Suprapubic skin (tissue), 4 donors: ENCODE results near the gene IFT80. TPM values are rescaled to one million over a fixed set of nuclear protein-coding genes. Genes with fewer than 3 reads are reported as not detected.
"Not testable (repeated sequence)": the region's sequence is repeated elsewhere in the genome, so short reads cannot be mapped to it uniquely, and the experiment has no call there.

Source experiments
- DNase-seq, 2 donors: peaks; one replicate each; pipeline ENCODE4 v3.0.0-alpha.2; 2019; ENCODE audit warnings: low spot score in 2 of 2
- H3K27ac ChIP-seq: fragments of 200-600 bp; sonication (generic); one replicate; pipeline ENCODE4 v1.5.1; 2019
- H3K27me3 ChIP-seq: fragments of 200-600 bp; sonication (generic); one replicate; pipeline ENCODE4 v1.5.1; 2019
- H3K36me3 ChIP-seq: fragments of 200-600 bp; sonication (generic); one replicate; pipeline ENCODE4 v1.5.1; 2019
- H3K4me1 ChIP-seq: fragments of 200-600 bp; sonication (generic); one replicate; pipeline ENCODE4 v1.5.1; 2019
- H3K4me3 ChIP-seq: fragments of 200-600 bp; sonication (generic); one replicate; pipeline ENCODE4 v1.5.1; 2019; ENCODE audit warnings: mild to moderate bottlenecking
- H3K9me3 ChIP-seq: fragments of 200-600 bp; sonication (generic); one replicate; pipeline ENCODE4 v1.5.1; 2019
- EP300 ChIP-seq: sonication (generic); formaldehyde crosslinking; IDR thresholded peaks from one replicate; pipeline ENCODE4 v1.6.1; 2017; ENCODE audit warnings: antibody characterized with exemption
- POLR2A ChIP-seq, 2 donors: fragments of 450-650 bp; IDR thresholded peaks; one replicate each; pipeline ENCODE4 v1.6.1; 2017; ENCODE audit warnings: antibody characterized with exemption in 2 of 2, mild to moderate bottlenecking in 2 of 2, moderate library complexity in 2 of 2
- POLR2AphosphoS5 ChIP-seq, 3 donors: sonication (generic); formaldehyde crosslinking; IDR thresholded peaks; one replicate each; pipeline ENCODE4 v1.6.1; 2017; ENCODE audit warnings: antibody characterized with exemption in 3 of 3
- WGBS: methylation state at CpG from one replicate; pipeline ENCODE4 v1.1.5; 2018; 5-methylcytosine and 5-hydroxymethylcytosine counted together
- total RNA-seq, 4 donors: library from RNA; depleted of rRNA; stranded (reverse); fragments of >200 nt; gene quantifications; one replicate each; pipeline ENCODE4 v1.1.0, GENCODE V29; 2016
- TF ChIP-seq, protein P1 (sequence below), 2 donors: fragments of 200-600 bp in 1 of 2; fragments of 450-650 bp in 1 of 2; sonication (generic) in 1 of 2; IDR thresholded peaks; one replicate each; pipeline ENCODE4 v1.5.1; 2016 to 2019; ENCODE audit warnings: antibody characterized with exemption in 2 of 2, mild to moderate bottlenecking in 1 of 2, moderate library complexity in 1 of 2

Gene IFT80
- total RNA-seq, 4 donors from 2014 or later = 9.1 to 21.3 (median 17.2) TPM

DNA sequence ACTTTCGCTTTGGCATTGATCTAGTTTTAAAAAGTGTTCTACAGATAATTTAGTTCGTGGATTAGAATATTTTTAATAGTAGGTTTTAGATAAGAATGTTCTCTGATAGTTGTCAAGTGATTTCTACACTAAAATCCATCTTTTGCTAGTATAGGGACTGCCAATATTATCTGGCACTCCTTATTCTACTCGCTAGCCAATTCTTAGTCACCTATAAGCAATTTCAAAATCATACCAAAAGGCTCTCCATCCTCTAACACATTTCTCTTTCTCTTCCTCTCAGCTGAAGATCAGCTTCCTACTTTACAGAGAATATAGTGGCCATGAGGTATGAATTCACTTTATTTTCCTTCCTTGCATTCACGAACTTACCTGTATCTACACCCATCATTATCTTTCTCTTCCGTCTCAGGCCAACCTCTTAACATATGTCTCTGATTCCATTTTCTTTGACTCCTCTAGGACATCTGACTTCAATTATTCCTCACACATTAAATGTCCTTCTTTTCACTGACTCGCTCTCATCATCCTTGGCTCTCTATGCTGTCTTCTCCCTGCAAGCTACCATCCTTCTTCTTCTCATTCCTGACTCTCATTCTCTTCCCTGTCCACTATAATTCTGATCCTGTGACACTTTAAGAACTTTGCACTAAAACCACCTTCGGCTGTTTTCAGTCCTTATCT is 138.3 kb downstream of the IFT80 start:
- Histone ChIP-seq H3K4me1 (no peaks in the 10 kb centered on the region), H3K27ac (no peak overlapping the region), H3K4me3 (no peak overlapping the region), H3K27me3 (no peaks in the 10 kb centered on the region), H3K36me3 (no peaks in the 10 kb centered on the region), H3K9me3 (no peaks in the 10 kb centered on the region)
- no peak for DNase-seq
- TF ChIP-seq, protein P1, sequence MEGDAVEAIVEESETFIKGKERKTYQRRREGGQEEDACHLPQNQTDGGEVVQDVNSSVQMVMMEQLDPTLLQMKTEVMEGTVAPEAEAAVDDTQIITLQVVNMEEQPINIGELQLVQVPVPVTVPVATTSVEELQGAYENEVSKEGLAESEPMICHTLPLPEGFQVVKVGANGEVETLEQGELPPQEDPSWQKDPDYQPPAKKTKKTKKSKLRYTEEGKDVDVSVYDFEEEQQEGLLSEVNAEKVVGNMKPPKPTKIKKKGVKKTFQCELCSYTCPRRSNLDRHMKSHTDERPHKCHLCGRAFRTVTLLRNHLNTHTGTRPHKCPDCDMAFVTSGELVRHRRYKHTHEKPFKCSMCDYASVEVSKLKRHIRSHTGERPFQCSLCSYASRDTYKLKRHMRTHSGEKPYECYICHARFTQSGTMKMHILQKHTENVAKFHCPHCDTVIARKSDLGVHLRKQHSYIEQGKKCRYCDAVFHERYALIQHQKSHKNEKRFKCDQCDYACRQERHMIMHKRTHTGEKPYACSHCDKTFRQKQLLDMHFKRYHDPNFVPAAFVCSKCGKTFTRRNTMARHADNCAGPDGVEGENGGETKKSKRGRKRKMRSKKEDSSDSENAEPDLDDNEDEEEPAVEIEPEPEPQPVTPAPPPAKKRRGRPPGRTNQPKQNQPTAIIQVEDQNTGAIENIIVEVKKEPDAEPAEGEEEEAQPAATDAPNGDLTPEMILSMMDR (IDR thresholded peaks at IDR 0.05) = no peak
- WGBS = 75% methylated on average over 7 of the region's 7 CpGs

DNA sequence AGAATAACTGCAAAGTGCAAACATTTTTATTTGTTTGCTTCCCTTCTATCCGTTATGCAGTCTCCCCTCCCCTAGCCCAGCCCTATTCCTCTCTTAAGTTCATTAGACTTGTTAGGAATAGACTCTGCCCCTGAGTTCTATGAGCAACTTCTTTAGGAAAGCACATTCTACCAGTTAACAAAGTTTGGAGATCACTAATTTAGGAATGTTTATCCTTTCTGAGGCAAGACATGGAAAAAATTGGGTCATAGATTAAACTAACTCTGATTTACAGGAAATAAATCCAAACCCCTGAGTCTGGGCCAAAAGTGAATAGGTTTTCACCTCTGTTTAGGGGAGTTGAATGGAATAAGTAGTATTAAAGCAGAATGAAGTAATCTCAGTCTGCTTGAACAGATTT is 139.4 kb downstream of the IFT80 start:
- no peaks in the 10 kb centered on the region for H3K9me3 ChIP-seq
- no peak overlapping the region for H3K27ac ChIP-seq
- no peak overlapping the region for H3K4me3 ChIP-seq
- no peaks in the 10 kb centered on the region for H3K4me1 ChIP-seq
- no peak for TF ChIP-seq POLR2AphosphoS5 (IDR thresholded peaks at IDR 0.05)
- TF ChIP-seq, protein P1 (IDR thresholded peaks at IDR 0.05) = no peak
- no peak for TF ChIP-seq EP300
- no peak for TF ChIP-seq POLR2A (IDR thresholded peaks at IDR 0.05)
- H3K27me3 ChIP-seq = no peaks in the 10 kb centered on the region
- H3K36me3 ChIP-seq = no peaks in the 10 kb centered on the region
- 77% methylated on average over 1 of the region's 1 CpG for WGBS
- DNase-seq = no peak

DNA sequence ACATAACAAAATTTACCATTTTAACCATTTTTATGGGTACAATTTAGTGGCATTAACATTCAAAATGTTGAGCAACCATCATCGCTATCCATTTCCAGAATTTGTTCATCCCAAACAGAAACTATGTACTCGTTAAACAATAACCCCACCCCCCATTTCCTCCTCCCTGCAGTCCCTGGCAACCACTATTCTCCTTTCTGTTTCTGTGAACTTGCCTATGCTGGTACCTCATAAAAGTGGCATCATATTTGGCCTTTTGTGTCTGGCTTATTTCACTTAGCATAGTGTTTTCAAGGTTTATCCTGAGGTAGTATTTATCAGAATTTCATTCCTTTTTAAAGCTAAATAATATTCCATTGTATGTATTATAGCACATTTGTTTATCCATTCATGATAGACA is 141.4 kb downstream of the IFT80 start:
- no peak for TF ChIP-seq EP300
- no peak for TF ChIP-seq POLR2A (IDR thresholded peaks at IDR 0.05)
- TF ChIP-seq POLR2AphosphoS5 (IDR thresholded peaks at IDR 0.05) = no peak
- TF ChIP-seq, protein P1 (IDR thresholded peaks at IDR 0.05) = no peak

DNA sequence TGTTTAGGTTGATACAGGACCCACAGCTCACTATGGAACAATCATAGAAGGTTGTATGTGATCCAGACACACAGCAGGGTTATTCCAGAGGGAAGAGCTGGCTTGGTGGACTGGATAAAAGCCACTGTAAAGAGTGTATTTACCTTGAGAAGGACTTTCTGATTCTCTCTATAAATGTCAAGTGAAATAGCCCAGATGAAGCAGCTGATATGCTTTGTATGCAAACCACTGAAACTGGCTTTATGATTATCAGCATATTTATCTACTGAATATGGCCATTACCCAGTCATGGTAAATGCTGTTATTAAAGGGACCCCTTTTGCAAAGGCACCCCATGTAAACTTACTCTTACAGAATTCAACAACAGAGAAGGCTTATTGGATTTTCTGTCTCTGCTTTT is 145.7 kb downstream of the IFT80 start:
- no peak for DNase-seq
- TF ChIP-seq POLR2AphosphoS5 (IDR thresholded peaks at IDR 0.05) (no peak), EP300 (no peak), POLR2A (IDR thresholded peaks at IDR 0.05) (no peak)
- TF ChIP-seq, protein P1 (IDR thresholded peaks at IDR 0.05) = no peak
- no peaks in the 10 kb centered on the region for H3K4me1 ChIP-seq
- no peaks in the 10 kb centered on the region for H3K9me3 ChIP-seq
- no peaks in the 10 kb centered on the region for H3K36me3 ChIP-seq
- no peaks in the 10 kb centered on the region for H3K27me3 ChIP-seq
- no peak overlapping the region for H3K4me3 ChIP-seq
- H3K27ac ChIP-seq = no peak overlapping the region

More for the DNA sequence above, 141.4 kb downstream of the IFT80 start:
- H3K27ac ChIP-seq = no peak overlapping the region
- H3K4me3 ChIP-seq = no peak overlapping the region
- H3K4me1 ChIP-seq = no peaks in the 10 kb centered on the region
- DNase-seq = no peak
- WGBS = 86% methylated on average over 2 of the region's 2 CpGs
- no peaks in the 10 kb centered on the region for H3K36me3 ChIP-seq
- H3K9me3 ChIP-seq = no peaks in the 10 kb centered on the region
- H3K27me3 ChIP-seq = no peaks in the 10 kb centered on the region

DNA sequence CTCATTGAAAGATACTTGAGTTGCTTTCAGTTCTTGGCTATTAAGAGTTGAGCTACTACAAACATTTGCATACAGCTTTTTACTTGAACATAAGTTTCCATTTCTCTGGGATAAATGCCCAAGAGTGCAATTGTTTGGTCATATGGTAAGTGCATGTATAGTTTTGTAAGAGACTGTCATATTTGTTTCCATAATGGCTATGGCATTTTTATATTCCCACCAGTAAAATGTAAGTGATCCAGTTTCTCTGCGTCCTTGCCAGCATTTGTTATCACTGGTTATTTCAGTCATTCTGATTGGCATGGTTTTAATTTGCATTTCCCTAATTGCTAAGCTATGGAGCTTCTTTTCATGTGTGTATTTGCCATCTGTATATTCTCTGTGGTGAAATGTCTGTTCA is 151.3 kb downstream of the IFT80 start:
- Histone ChIP-seq H3K9me3 (no peaks in the 10 kb centered on the region), H3K36me3 (no peaks in the 10 kb centered on the region), H3K4me1 (no peaks in the 10 kb centered on the region), H3K4me3 (no peak overlapping the region), H3K27ac (no peak overlapping the region), H3K27me3 (no peaks in the 10 kb centered on the region)
- no peak for DNase-seq
- WGBS = 70% methylated on average over 1 of the region's 1 CpG
- no peak for TF ChIP-seq POLR2AphosphoS5 (IDR thresholded peaks at IDR 0.05)
- no peak for TF ChIP-seq POLR2A (IDR thresholded peaks at IDR 0.05)

DNA sequence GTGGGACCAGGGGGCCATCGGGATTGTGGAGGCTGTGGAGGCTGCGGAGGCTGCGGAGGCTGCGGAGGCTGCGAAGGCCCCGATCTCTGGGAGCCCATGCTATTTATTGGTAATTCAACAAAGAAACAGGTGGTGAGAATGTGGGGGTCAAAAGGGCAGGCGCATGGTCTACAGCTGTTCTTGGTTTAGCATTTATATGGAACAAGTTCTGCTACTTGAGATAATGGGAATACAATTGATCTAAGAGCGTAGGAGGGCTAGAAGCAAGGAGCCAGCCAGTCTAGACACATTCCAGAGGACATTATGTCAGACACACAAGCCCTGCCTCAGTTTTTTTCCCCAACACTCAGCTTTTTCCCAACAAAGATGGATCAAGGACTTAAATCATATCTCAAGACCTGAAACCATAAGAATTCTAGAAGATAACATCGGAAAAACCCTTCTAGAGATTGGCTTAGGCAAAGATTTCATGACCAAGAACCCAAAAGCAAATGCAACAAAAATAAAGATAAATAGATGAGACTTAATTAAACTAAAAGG is 153.7 kb downstream of the IFT80 start:
- no peak for DNase-seq
- H3K36me3 ChIP-seq = no peaks in the 10 kb centered on the region

DNA sequence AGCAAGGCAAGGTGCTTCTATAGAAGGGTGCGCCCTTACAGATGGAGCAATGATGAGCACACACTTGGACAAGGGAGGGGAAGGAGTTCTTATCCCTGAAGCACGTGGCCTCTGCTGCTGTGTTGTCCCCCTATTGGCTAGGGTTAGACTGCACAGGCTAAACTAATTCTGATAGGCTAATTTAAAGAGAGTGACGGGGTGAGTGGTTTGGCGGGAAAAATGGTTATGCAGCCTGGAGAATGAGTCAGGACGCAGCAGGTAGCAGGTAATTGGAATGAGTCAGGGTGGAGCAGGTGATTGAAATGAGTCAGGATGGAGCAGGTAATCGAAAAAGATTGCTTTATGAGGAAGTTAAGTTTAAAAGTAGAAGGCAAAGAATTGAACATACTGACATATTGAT is 158.3 kb downstream of the IFT80 start:
- H3K4me3 ChIP-seq, H3K27me3 ChIP-seq, H3K4me1 ChIP-seq, DNase-seq, H3K36me3 ChIP-seq, H3K27ac ChIP-seq, H3K9me3 ChIP-seq: not testable (repeated sequence)
- 88% methylated on average over 6 of the region's 6 CpGs for WGBS

More for the DNA sequence above, 153.7 kb downstream of the IFT80 start:
- TF ChIP-seq POLR2A (IDR thresholded peaks at IDR 0.05) = no peak
- TF ChIP-seq EP300 = no peak
- TF ChIP-seq, protein P1 (IDR thresholded peaks at IDR 0.05) = no peak
- H3K4me3 ChIP-seq = no peak overlapping the region
- 92% methylated on average over 9 of the region's 9 CpGs for WGBS
- H3K27ac ChIP-seq = no peak overlapping the region
- no peaks in the 10 kb centered on the region for H3K9me3 ChIP-seq
- H3K4me1 ChIP-seq = no peaks in the 10 kb centered on the region
- H3K27me3 ChIP-seq = no peaks in the 10 kb centered on the region
